HFF-Myc (cell line): ENCODE measurements around the gene LACTB.
A peak's percentile ranks its signal among the peaks of the same experiment; 100 is the strongest.

ENCODE experiments used
- DNase-seq: peaks from one replicate; pipeline ENCODE4 v3.0.0-alpha.2; 2011; ENCODE audit warnings: low read depth; ENCODE audit errors: extremely low read depth
- H3K4me3 ChIP-seq: replicated peaks from 2 replicates; pipeline ENCODE4 v1.5.1; 2011; ENCODE audit warnings: low read depth, mild to moderate bottlenecking, control low read depth, low read length
- TF ChIP-seq, protein P1 (sequence below): IDR thresholded peaks from 2 replicates; pipeline ENCODE4 v1.5.1; 2012; ENCODE audit warnings: mild to moderate bottlenecking, low read depth, low read length, control low read depth; ENCODE audit errors: missing control alignments

The LACTB gene

DNA sequence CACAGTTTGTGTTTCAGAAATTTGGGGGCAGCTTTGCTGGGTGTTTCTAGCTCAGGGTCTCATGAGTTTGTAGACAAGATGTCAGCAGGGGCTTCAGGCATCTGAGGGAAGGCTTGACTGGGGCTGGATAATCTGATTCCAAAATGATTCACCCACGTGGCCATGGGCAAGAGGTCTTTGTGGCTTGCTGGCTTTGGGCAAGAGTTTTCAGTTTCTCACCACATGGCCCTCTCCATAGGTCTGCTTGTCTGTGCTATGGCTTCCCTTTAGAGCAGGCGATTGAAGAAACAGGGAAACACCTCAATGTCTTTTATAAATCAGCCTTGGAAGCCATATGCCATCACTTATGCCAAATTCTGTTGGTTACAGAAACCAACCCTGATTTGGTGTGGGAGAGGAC, 23.8 kb downstream of the LACTB start:
- DNase-seq: no peak
- TF ChIP-seq, protein P1, sequence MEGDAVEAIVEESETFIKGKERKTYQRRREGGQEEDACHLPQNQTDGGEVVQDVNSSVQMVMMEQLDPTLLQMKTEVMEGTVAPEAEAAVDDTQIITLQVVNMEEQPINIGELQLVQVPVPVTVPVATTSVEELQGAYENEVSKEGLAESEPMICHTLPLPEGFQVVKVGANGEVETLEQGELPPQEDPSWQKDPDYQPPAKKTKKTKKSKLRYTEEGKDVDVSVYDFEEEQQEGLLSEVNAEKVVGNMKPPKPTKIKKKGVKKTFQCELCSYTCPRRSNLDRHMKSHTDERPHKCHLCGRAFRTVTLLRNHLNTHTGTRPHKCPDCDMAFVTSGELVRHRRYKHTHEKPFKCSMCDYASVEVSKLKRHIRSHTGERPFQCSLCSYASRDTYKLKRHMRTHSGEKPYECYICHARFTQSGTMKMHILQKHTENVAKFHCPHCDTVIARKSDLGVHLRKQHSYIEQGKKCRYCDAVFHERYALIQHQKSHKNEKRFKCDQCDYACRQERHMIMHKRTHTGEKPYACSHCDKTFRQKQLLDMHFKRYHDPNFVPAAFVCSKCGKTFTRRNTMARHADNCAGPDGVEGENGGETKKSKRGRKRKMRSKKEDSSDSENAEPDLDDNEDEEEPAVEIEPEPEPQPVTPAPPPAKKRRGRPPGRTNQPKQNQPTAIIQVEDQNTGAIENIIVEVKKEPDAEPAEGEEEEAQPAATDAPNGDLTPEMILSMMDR: no peak
- no peak overlapping the region for H3K4me3 ChIP-seq

- no peak for DNase-seq
- TF ChIP-seq, protein P1: no peak
- no peak overlapping the region for H3K4me3 ChIP-seq
Measured at GRCh38 chr15:63146684-63147083, 25.0 kb downstream of the LACTB start.

DNA sequence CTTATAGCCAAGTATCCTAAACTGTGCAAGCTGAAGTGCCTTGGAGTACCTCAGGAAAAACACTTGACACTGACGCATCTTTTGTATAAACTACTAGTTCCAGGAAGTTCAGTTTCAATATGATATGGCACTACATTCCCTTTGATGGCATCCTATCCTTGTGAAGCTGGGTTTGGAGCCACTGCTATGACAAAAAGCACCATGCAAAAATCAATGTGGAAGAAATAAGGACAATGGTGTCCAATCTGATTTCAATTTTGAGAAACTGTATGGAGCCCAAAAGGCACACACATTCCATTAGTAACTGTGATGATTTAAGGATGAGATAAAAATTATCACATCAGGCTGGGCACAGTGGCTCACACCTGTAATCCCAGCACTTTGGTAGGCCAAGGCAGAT, 30.0 kb downstream of the LACTB start:
- TF ChIP-seq, protein P1: no peak
- no peak for DNase-seq
- no peak overlapping the region for H3K4me3 ChIP-seq

GRCh38 chr15:63155486-63155885, 33.8 kb downstream of the LACTB start:
- TF ChIP-seq, protein P1: no peak
- H3K4me3 ChIP-seq: peak overlapping the region; percentile 82

GRCh38 chr15:63156086-63156710, 34.5 kb downstream of the LACTB start:
- DNase-seq: no peak
- TF ChIP-seq, protein P1: no peak
- peak overlapping the region; percentile 82 for H3K4me3 ChIP-seq

More at GRCh38 chr15:63155486-63155885, 33.8 kb downstream of the LACTB start:
- no peak for DNase-seq

DNA sequence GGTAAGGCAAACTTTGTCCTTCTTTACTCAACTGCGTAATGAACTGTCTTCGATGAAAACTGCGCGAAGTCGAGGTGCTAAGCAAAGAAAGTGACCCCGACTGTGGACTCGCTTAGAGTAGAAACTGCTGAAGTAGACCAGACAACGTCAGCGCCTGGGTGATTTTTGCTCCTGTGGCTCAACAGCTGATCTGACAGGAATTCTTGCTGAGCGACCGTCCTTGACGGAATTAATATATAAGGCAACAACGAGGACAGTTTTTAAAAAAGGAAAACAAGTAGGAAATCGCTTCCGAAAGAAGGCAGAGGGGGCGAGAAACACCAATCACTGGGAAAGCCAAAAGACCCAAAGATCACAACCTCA, 35.1 kb downstream of the LACTB start:
- TF ChIP-seq, protein P1: no peak

More for the DNA sequence above, 35.1 kb downstream of the LACTB start:
- DNase-seq: no peak
- peak overlapping the region; percentile 82 for H3K4me3 ChIP-seq
